Measurements from ENCODE around the gene BCL7C.

The BCL7C gene

GRCh38 chr16:30850246-30850645 lies 43.6 kb downstream of the BCL7C start:
- TF ChIP-seq CTCF (IDR thresholded peaks at IDR 0.05) (no peak), ZFX (IDR thresholded peaks at IDR 0.05; ENCODE audit: borderline replicate concordance) (no peak)
- no peak overlapping the region for H3K27ac ChIP-seq

GRCh38 chr16:30846649-30847402 lies 47.1 kb downstream of the BCL7C start:
- TF ChIP-seq ZFX (IDR thresholded peaks at IDR 0.05; ENCODE audit: borderline replicate concordance) (no peak), CTCF (IDR thresholded peaks at IDR 0.05) (no peak)
- no peak overlapping the region for H3K27ac ChIP-seq

GRCh38 chr16:30844671-30845449 lies 49.0 kb downstream of the BCL7C start:
- TF ChIP-seq CTCF (IDR thresholded peaks at IDR 0.05): peak; percentile 95
- no peak for TF ChIP-seq ZFX (IDR thresholded peaks at IDR 0.05; ENCODE audit: borderline replicate concordance)
- H3K27ac ChIP-seq: peak overlapping the region; percentile 60

GRCh38 chr16:30844346-30844670 lies 49.6 kb downstream of the BCL7C start:
- no peak overlapping the region for H3K27ac ChIP-seq
- no peak for TF ChIP-seq CTCF (IDR thresholded peaks at IDR 0.05)
- no peak for TF ChIP-seq ZFX (IDR thresholded peaks at IDR 0.05; ENCODE audit: borderline replicate concordance)

- no peak for TF ChIP-seq CTCF (IDR thresholded peaks at IDR 0.05)
- no peak for TF ChIP-seq ZFX (IDR thresholded peaks at IDR 0.05; ENCODE audit: borderline replicate concordance)
- no peak overlapping the region for H3K27ac ChIP-seq
These were observed 50.4 kb downstream of the BCL7C start for GRCh38 chr16:30843501-30843900.

- H3K27ac ChIP-seq: no peak overlapping the region
- TF ChIP-seq ZFX (IDR thresholded peaks at IDR 0.05; ENCODE audit: borderline replicate concordance): no peak
- no peak for TF ChIP-seq CTCF (IDR thresholded peaks at IDR 0.05)
These were observed 50.9 kb downstream of the BCL7C start for GRCh38 chr16:30842971-30843370.

- no peak overlapping the region for H3K27ac ChIP-seq
- TF ChIP-seq ZFX (IDR thresholded peaks at IDR 0.05; ENCODE audit: borderline replicate concordance): no peak
- no peak for TF ChIP-seq CTCF (IDR thresholded peaks at IDR 0.05)
These were observed 52.5 kb downstream of the BCL7C start for GRCh38 chr16:30841332-30841731.

Data from 22Rv1 (cell line).